ENCODE results near the gene CAMK1D.

DNA sequence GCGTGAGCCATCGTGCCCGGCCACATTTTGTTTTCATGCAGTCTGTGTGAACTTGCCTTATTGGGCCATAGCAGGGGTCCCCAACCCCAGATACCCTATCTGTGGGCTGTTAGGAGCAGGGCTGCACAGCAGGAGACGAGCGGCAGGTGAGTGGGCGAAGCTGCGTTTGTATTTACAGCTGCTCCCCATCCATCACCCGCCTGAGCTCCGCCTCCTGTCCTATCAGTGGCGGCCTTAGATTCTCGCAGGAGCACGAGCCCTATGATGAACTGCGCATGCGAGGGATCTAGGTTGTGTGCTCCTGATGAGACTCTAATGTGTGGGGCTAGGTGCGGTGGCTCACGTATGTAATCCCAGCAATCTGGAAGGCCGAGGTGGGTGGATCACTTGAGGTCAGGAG lies 293.9 kb downstream of the CAMK1D start:
- TF ChIP-seq, protein P1, sequence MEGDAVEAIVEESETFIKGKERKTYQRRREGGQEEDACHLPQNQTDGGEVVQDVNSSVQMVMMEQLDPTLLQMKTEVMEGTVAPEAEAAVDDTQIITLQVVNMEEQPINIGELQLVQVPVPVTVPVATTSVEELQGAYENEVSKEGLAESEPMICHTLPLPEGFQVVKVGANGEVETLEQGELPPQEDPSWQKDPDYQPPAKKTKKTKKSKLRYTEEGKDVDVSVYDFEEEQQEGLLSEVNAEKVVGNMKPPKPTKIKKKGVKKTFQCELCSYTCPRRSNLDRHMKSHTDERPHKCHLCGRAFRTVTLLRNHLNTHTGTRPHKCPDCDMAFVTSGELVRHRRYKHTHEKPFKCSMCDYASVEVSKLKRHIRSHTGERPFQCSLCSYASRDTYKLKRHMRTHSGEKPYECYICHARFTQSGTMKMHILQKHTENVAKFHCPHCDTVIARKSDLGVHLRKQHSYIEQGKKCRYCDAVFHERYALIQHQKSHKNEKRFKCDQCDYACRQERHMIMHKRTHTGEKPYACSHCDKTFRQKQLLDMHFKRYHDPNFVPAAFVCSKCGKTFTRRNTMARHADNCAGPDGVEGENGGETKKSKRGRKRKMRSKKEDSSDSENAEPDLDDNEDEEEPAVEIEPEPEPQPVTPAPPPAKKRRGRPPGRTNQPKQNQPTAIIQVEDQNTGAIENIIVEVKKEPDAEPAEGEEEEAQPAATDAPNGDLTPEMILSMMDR (IDR thresholded peaks at IDR 0.05; ENCODE audit: low read length): no peak
- no peak for TF ChIP-seq EZH2 (IDR thresholded peaks at IDR 0.05; ENCODE audit: borderline replicate concordance, low read length)
